HG02884 (cell line): Measurements from ENCODE around the gene LRRC8D.
"Not testable (repeated sequence)": the region's sequence is repeated elsewhere in the genome, so short reads cannot be mapped to it uniquely, and the experiment has no call there.

Source experiments
- ATAC-seq: cut with Tn5 transposase; IDR thresholded peaks from one replicate; pipeline ENCODE4 v1.9.1; 2021; ENCODE audit warnings: mild to moderate bottlenecking, moderate library complexity; ENCODE audit not compliant: unreplicated experiment

The LRRC8D gene

GRCh38 chr1:89820422-89821321, at the start of gene LRRC8D:
Gene LRRC8D (plus strand): TSS chr1:89821032. CDS start chr1:89933069, 112,037 bp downstream.
- ATAC-seq = peak; percentile 69

GRCh38 chr1:89771991-89772560, 48.8 kb upstream of the LRRC8D start:
- ATAC-seq = no peak

GRCh38 chr1:89776104-89776503, 44.7 kb upstream of the LRRC8D start:
- not testable (repeated sequence) for ATAC-seq

GRCh38 chr1:89777271-89777670, 43.6 kb upstream of the LRRC8D start:
- ATAC-seq = not testable (repeated sequence)

- no peak for ATAC-seq
Measured at GRCh38 chr1:89779151-89779940, 41.5 kb upstream of the LRRC8D start.

GRCh38 chr1:89780721-89781120, 40.1 kb upstream of the LRRC8D start:
- ATAC-seq = no peak

GRCh38 chr1:89781494-89782126, 39.2 kb upstream of the LRRC8D start:
- ATAC-seq = peak; percentile 88

- ATAC-seq = no peak
Measured at GRCh38 chr1:89786628-89787214, 34.1 kb upstream of the LRRC8D start.

- ATAC-seq = no peak
Measured at GRCh38 chr1:89790592-89790991, 30.2 kb upstream of the LRRC8D start.

GRCh38 chr1:89791064-89791726, 29.6 kb upstream of the LRRC8D start:
- no peak for ATAC-seq

- ATAC-seq = no peak
Measured at GRCh38 chr1:89794406-89794805, 26.4 kb upstream of the LRRC8D start.

GRCh38 chr1:89795571-89795970, 25.3 kb upstream of the LRRC8D start:
- not testable (repeated sequence) for ATAC-seq

GRCh38 chr1:89797876-89798275, 23.0 kb upstream of the LRRC8D start:
- ATAC-seq = not testable (repeated sequence)

GRCh38 chr1:89799495-89799894, 21.3 kb upstream of the LRRC8D start:
- no peak for ATAC-seq

GRCh38 chr1:89800022-89800655, 20.7 kb upstream of the LRRC8D start:
- ATAC-seq = no peak

- no peak for ATAC-seq
Measured at GRCh38 chr1:89800718-89801117, 20.1 kb upstream of the LRRC8D start.

GRCh38 chr1:89802051-89802450, 18.8 kb upstream of the LRRC8D start:
- no peak for ATAC-seq

GRCh38 chr1:89802841-89803240, 18.0 kb upstream of the LRRC8D start:
- ATAC-seq = no peak

GRCh38 chr1:89804642-89805237, 16.1 kb upstream of the LRRC8D start:
- peak; percentile 86 for ATAC-seq
